Activated gamma-delta T cell (primary cell): ENCODE results near the gene ZBTB42.
A peak's percentile ranks its signal among the peaks of the same experiment; 100 is the strongest.

Experiments
- DNase-seq: peaks from one replicate; lab custom pipeline; 2025; lab: John Stamatoyannopoulos, UW

Gene ZBTB42

GRCh38 chr14:104794993-104795780, 5.7 kb upstream of the ZBTB42 start, which contains the start of gene AKT1:
AKT1 (minus strand) TSS chr14:104795748; CDS start chr14:104792643, 3,105 bp downstream.
- DNase-seq, result peak; percentile 30

GRCh38 chr14:104795781-104796686, 4.9 kb upstream of the ZBTB42 start:
- DNase-seq, result peak; percentile 54

GRCh38 chr14:104796687-104797081, 4.2 kb upstream of the ZBTB42 start:
- DNase-seq, result no peak

GRCh38 chr14:104797115-104798044, 3.5 kb upstream of the ZBTB42 start:
- no peak for DNase-seq

- no peak for DNase-seq
These were observed 2.3 kb upstream of the ZBTB42 start for GRCh38 chr14:104798300-104799243.

- DNase-seq, result no peak
These were observed 1.5 kb upstream of the ZBTB42 start for GRCh38 chr14:104799244-104800014.

GRCh38 chr14:104800015-104800770, 708 bp upstream of the ZBTB42 start:
- peak; percentile 77 for DNase-seq

- no peak for DNase-seq
These were observed 856 bp downstream of the ZBTB42 start for GRCh38 chr14:104801520-104802393.

- DNase-seq, result no peak
These were observed 1.7 kb downstream of the ZBTB42 start for GRCh38 chr14:104802394-104803184.

- no peak for DNase-seq
These were observed 2.5 kb downstream of the ZBTB42 start for GRCh38 chr14:104803280-104803911.

- no peak for DNase-seq
These were observed 3.1 kb downstream of the ZBTB42 start for GRCh38 chr14:104803912-104804410.

GRCh38 chr14:104804481-104805325, 3.8 kb downstream of the ZBTB42 start:
- no peak for DNase-seq

GRCh38 chr14:104805326-104805678, 4.4 kb downstream of the ZBTB42 start:
- DNase-seq, result no peak

GRCh38 chr14:104805941-104806624, 5.2 kb downstream of the ZBTB42 start:
- no peak for DNase-seq
